K562 (cell line): ENCODE measurements around the gene CTBP2. TPM values are rescaled to one million over a fixed set of nuclear protein-coding genes. Genes with fewer than 3 reads are reported as not detected.
A peak's percentile ranks its signal among the peaks of the same experiment; 100 is the strongest.

Experiments
- ATAC-seq: fragments of 200-7000 bp; cut with Tn5 transposase; 3 replicates; pipeline ENCODE4 v1.9.1; 2020; ENCODE audit warnings: moderate library complexity
- BruUV-seq: library from RNA; stranded (reverse); fragments of 400-500 nt; replicated peaks from 2 replicates; lab custom pipeline; 2021; lab: Mats Ljungman, UMichigan
- CTCF ChIA-PET: fragments of 300-600 bp; formaldehyde crosslinking; extraction: SDS; loops from one replicate; lab custom pipeline; 2021; ENCODE audit warnings: low intra/inter-chr PET ratio; lab: Yijun Ruan, JAX
- POLR2A ChIA-PET: fragments of 300-600, 350-650 bp; sonication (Branson Sonifier 250); formaldehyde crosslinking; extraction: SDS; loops from one replicate; lab custom pipeline; 2021; ENCODE audit warnings: antibody characterized with exemption, inconsistent platforms; lab: Yijun Ruan, JAX
- DNase-seq, 4 experiments: peaks; one replicate each; pipeline versions ENCODE4 v3.0.0 to v3.0.0-alpha.2; 2011 to 2018; ENCODE audit warnings: low spot score in 3 of 4, mixed read lengths in 3 of 4; ENCODE audit errors: extremely low read depth in 1 of 4
- FAIRE-seq: peaks from 2 replicates; lab custom pipeline; 2011; peaks lifted over from hg19 to GRCh38; lab: Jason Lieb, UNC
- H2AFZ ChIP-seq: 2 replicates; pipeline ENCODE4 v1.6.0; 2011; ENCODE audit warnings: low read depth, low read length, control low read depth, inconsistent platforms
- H3K27ac ChIP-seq: fragments of 200-600 bp; 3 replicates; pipeline ENCODE4 v1.8.0; 2011; ENCODE audit warnings: low read depth, mild to moderate bottlenecking, control low read depth, inconsistent platforms, low read length, moderate library complexity, mixed read lengths; ENCODE audit errors: extremely low read depth
- H3K27me3 ChIP-seq, 2 experiments: fragments of 300-600 bp in 1 of 2; 2 replicates in 1 of 2; 3 replicates in 1 of 2; pipeline versions ENCODE4 v1.6.0 to v1.8.0; 2011; ENCODE audit warnings: inconsistent platforms in 2 of 2, low read length in 2 of 2, mild to moderate bottlenecking in 1 of 2, mixed read lengths in 1 of 2, moderate library complexity in 1 of 2; ENCODE audit not compliant: control insufficient read depth in 2 of 2, insufficient read depth in 2 of 2
- H3K36me3 ChIP-seq: fragments of 300-600 bp; 3 replicates; pipeline ENCODE4 v1.8.0; 2011; ENCODE audit warnings: mild to moderate bottlenecking, low read length, inconsistent platforms; ENCODE audit not compliant: control insufficient read depth, insufficient read depth
- H3K4me1 ChIP-seq, 2 experiments: fragments of 200-600 bp in 1 of 2; replicated peaks in 1 of 2; 2 replicates in 1 of 2; 3 replicates in 1 of 2; pipeline versions ENCODE4 v1.5.1 to v1.8.0; 2011; ENCODE audit warnings: inconsistent platforms in 2 of 2, low read length in 2 of 2, mild to moderate bottlenecking in 1 of 2, mixed read lengths in 1 of 2, moderate library complexity in 1 of 2; ENCODE audit not compliant: control insufficient read depth in 2 of 2, insufficient read depth in 2 of 2
- H3K4me2 ChIP-seq: 2 replicates; pipeline ENCODE4 v1.6.1; 2011; ENCODE audit warnings: low read length, control low read depth, inconsistent platforms, mixed read lengths; ENCODE audit not compliant: insufficient read depth
- H3K4me3 ChIP-seq: fragments of 200-600 bp; sonication (generic), shearing (Covaris generic); 2 replicates; pipeline ENCODE4 v1.5.1; 2016; ENCODE audit warnings: control low read depth, inconsistent platforms
- H3K79me2 ChIP-seq: fragments of 200-600 bp; 3 replicates; pipeline ENCODE4 v1.8.0; 2011; ENCODE audit warnings: low read length, inconsistent platforms; ENCODE audit not compliant: control insufficient read depth, insufficient read depth
- H3K9ac ChIP-seq, 2 experiments: 2 replicates each; pipeline versions ENCODE4 v1.6.0 to v1.6.1; 2011; ENCODE audit warnings: low read depth in 2 of 2, low read length in 2 of 2, control low read depth in 1 of 2, inconsistent platforms in 1 of 2, mild to moderate bottlenecking in 1 of 2, mixed read lengths in 1 of 2; ENCODE audit not compliant: insufficient read depth in 1 of 2
- H3K9me1 ChIP-seq: one replicate; pipeline ENCODE4 v1.6.0; 2011; ENCODE audit warnings: inconsistent platforms, mild to moderate bottlenecking, low read length, moderate library complexity; ENCODE audit not compliant: control insufficient read depth, insufficient read depth
- H3K9me3 ChIP-seq: replicated peaks from 2 replicates; pipeline ENCODE4 v1.5.1; 2011; ENCODE audit warnings: low read depth, low read length, inconsistent platforms; ENCODE audit not compliant: control insufficient read depth, insufficient read depth
- H4K20me1 ChIP-seq: replicated peaks from 2 replicates; pipeline ENCODE4 v1.6.1; 2011; ENCODE audit warnings: low read length, inconsistent platforms, mixed read lengths; ENCODE audit not compliant: control insufficient read depth, insufficient read depth
- C11orf30 ChIP-seq: fragments of 450-650 bp; IDR thresholded peaks from 2 replicates; pipeline ENCODE4 v1.6.1; 2016; ENCODE audit warnings: low read depth, mild to moderate bottlenecking
- DNMT1 ChIP-seq: fragments of 450-650 bp; IDR thresholded peaks from 2 replicates; pipeline ENCODE4 v1.6.1; 2016; ENCODE audit warnings: antibody characterized with exemption, mild to moderate bottlenecking
- EZH2 ChIP-seq: IDR thresholded peaks from 2 replicates; pipeline ENCODE4 v1.6.1; 2012; ENCODE audit warnings: low read depth, mild to moderate bottlenecking, inconsistent platforms, low read length, borderline replicate concordance
- ILF3 ChIP-seq: fragments of 450-650 bp; IDR thresholded peaks from 2 replicates; pipeline ENCODE4 v1.6.1; 2018; ENCODE audit warnings: antibody characterized with exemption, mild to moderate bottlenecking, moderate library complexity, borderline replicate concordance
- JUNB ChIP-seq: fragments of 450-650 bp; formaldehyde crosslinking; conservative IDR thresholded peaks from 2 replicates; pipeline ENCODE4 v1.4.0; 2020; ENCODE audit warnings: mild to moderate bottlenecking
- MAFF ChIP-seq: IDR thresholded peaks from 2 replicates; pipeline ENCODE4 v1.6.1; 2012; ENCODE audit warnings: low read length, improper control_type of control experiment
- MAFG ChIP-seq: fragments of 450-650 bp; conservative IDR thresholded peaks from 2 replicates; pipeline ENCODE4 v1.6.1; 2016; ENCODE audit warnings: missing genetic modification characterization, missing compliant biosample characterization
- MAFK ChIP-seq: IDR thresholded peaks from 2 replicates; pipeline ENCODE4 v1.6.1; 2011; ENCODE audit warnings: low read length, improper control_type of control experiment
- PHTF2 ChIP-seq: fragments of 250-450 bp; sonication (Bioruptor Pico); IDR thresholded peaks from 2 replicates; pipeline ENCODE4 v1.5.0; 2021; ENCODE audit warnings: mild to moderate bottlenecking
- ZNF316 ChIP-seq: fragments of 450-650 bp; IDR thresholded peaks from 2 replicates; pipeline ENCODE4 v1.6.1; 2016
- ZNF354B ChIP-seq: fragments of 250-450 bp; sonication (Bioruptor Pico); IDR thresholded peaks from 2 replicates; pipeline ENCODE4 v1.4.0; 2020
- WGBS: fragments of 100-300 bp; shearing (Covaris generic); methylation state at CpG from one replicate; pipeline ENCODE4 v1.1.6; 2016; ENCODE audit warnings: low coverage, mixed read lengths; ENCODE audit not compliant: insufficient coverage; ENCODE audit errors: missing lambda C conversion rate; 5-methylcytosine and 5-hydroxymethylcytosine counted together
- in situ Hi-C: fragments of 300-500 bp; cut with MboI; formaldehyde crosslinking; loops from 4 replicates; pipeline ENCODE4 v1.15.0; 2018; ENCODE audit warnings: inconsistent platforms, mixed read lengths
- intact Hi-C: fragments of 100-400 bp; cut with micrococcal nuclease; formaldehyde crosslinking; loops from 2 replicates; pipeline ENCODE4 v1.14.2; 2022
- polyA plus RNA-seq, 8 experiments: library from polyadenylated mRNA; depleted of rRNA in 4 of 8; stranded (reverse) in 5 of 8; unstranded in 3 of 8; fragments of >200 nt; fragmentation: Nextera tagmentation in 2 of 8; fragmentation: Illumina TruSeq in 1 of 8; extraction: Ambion mirVana in 2 of 8; extraction: Trizol in 1 of 8; gene quantifications; 2 replicates each; pipeline versions ENCODE4 v1.2.1 to v1.2.3, GENCODE V29; 2011 to 2014; ENCODE audit warnings: inconsistent platforms in 1 of 8, missing spikeins in 1 of 8
- total RNA-seq, 7 experiments: library from RNA; depleted of rRNA in 6 of 7; stranded (reverse); fragments of >200 nt in 6 of 7; fragmentation: Illumina TruSeq in 2 of 7; extraction: Trizol in 2 of 7; gene quantifications; 2 replicates each; pipeline versions ENCODE4 v1.2.1 to v1.2.3, GENCODE V29; 2011 to 2021; ENCODE audit warnings: low replicate concordance in 1 of 7
- TF ChIP-seq, protein P1 (sequence below): sonication (generic); formaldehyde crosslinking; IDR thresholded peaks from 2 replicates; pipeline ENCODE4 v1.8.0; 2023; ENCODE audit warnings: mild to moderate bottlenecking, missing genetic modification reagents
- TF ChIP-seq, protein P2 (sequence below): IDR thresholded peaks from 2 replicates; pipeline ENCODE4 v1.6.1; 2011; ENCODE audit warnings: borderline replicate concordance, low read depth, mild to moderate bottlenecking, moderate library complexity, low read length; ENCODE audit not compliant: insufficient read depth, poor library complexity, severe bottlenecking

The CTBP2 gene
- total and polyA plus RNA-seq, 9 of the 15 experiments (the other 6 are each of a cell fraction or from before 2014, with no cell fraction given): 1.3 to 8.8 (median 5.1) TPM

DNA sequence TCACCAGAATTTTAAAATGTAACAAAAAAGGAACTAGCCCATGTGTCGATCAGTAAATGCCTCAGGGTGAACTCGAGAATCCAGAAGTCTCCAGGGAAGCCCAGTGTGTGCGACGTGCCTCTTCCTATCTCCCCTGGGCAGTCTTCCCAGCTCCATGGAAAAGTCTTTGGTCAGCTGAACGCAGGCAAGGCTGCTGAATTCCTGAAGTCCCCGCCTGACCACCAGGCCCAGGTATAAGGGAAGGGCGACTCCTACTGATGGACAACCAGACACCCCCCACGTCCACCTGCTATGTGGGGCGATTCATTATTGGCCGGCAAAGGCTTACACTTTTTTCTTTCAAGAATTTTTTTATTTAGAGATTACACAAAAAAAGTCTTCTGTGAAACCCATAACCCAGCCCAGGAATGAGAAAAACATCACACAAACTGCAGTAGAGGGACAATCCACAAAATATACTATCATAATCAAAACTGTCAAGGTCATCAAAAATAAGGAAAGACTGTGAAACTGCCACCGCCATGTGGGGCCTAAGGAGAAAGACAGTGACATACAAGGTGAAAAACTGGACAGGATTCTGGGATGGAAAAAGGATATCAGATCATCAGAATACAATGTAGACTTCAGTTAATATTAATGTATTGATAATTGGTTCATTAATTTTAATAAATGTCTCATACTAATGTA is 93.5 kb downstream of the CTBP2 start:
- Histone ChIP-seq H3K4me3 (no peak overlapping the region), H3K9me3 (no peaks in the 10 kb centered on the region), H3K36me3 (peaks cover 15% of the 10 kb centered on the region; the same call in 1 of the 3 replicates), H3K27ac (no peak overlapping the region), H3K9me1 (no peaks in the 10 kb centered on the region), H3K9ac (no peak overlapping the region), H2AFZ (no peak overlapping the region), H4K20me1 (peaks cover 17% of the 10 kb centered on the region), H3K27me3 (no peaks in the 10 kb centered on the region), H3K4me1 (no peaks in the 10 kb centered on the region; a peak in 1 of 5 replicates), H3K4me2 (no peak overlapping the region), H3K79me2 (peaks cover 49% of the 10 kb centered on the region)
- no peak for DNase-seq
- FAIRE-seq: no peak
- in situ Hi-C loops (no loop called here), intact Hi-C loops (loop anchor here (5.0 kb wide), 1 partner anchor 90 kb away; no protein-coding TSS in a partner anchor)
- no TSS peak for BruUV-seq
- ChIA-PET CTCF (no interaction called here), POLR2A (interaction anchor here (0.6 kb wide), 1 partner anchor 12 kb away, joined by 3 read pairs; no protein-coding TSS in a partner anchor)
- TF ChIP-seq ILF3 (no peak), C11orf30 (peak; percentile 42; the same call in 1 of the 2 replicates), PHTF2 (CRISPR knock-in tag) (no peak), MAFK (peak; percentile 38; the same call in 1 of the 2 replicates), MAFF (peak; percentile 40; the same call in 1 of the 2 replicates), MAFG (tag) (peak; percentile 41), ZNF316 (peak; percentile 76), EZH2 (no peak), DNMT1 (no peak), JUNB (no peak), ZNF354B (CRISPR knock-in tag) (no peak)
- TF ChIP-seq, protein P1, sequence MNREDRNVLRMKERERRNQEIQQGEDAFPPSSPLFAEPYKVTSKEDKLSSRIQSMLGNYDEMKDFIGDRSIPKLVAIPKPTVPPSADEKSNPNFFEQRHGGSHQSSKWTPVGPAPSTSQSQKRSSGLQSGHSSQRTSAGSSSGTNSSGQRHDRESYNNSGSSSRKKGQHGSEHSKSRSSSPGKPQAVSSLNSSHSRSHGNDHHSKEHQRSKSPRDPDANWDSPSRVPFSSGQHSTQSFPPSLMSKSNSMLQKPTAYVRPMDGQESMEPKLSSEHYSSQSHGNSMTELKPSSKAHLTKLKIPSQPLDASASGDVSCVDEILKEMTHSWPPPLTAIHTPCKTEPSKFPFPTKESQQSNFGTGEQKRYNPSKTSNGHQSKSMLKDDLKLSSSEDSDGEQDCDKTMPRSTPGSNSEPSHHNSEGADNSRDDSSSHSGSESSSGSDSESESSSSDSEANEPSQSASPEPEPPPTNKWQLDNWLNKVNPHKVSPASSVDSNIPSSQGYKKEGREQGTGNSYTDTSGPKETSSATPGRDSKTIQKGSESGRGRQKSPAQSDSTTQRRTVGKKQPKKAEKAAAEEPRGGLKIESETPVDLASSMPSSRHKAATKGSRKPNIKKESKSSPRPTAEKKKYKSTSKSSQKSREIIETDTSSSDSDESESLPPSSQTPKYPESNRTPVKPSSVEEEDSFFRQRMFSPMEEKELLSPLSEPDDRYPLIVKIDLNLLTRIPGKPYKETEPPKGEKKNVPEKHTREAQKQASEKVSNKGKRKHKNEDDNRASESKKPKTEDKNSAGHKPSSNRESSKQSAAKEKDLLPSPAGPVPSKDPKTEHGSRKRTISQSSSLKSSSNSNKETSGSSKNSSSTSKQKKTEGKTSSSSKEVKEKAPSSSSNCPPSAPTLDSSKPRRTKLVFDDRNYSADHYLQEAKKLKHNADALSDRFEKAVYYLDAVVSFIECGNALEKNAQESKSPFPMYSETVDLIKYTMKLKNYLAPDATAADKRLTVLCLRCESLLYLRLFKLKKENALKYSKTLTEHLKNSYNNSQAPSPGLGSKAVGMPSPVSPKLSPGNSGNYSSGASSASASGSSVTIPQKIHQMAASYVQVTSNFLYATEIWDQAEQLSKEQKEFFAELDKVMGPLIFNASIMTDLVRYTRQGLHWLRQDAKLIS (CRISPR knock-in tag): no peak
- TF ChIP-seq, protein P2, sequence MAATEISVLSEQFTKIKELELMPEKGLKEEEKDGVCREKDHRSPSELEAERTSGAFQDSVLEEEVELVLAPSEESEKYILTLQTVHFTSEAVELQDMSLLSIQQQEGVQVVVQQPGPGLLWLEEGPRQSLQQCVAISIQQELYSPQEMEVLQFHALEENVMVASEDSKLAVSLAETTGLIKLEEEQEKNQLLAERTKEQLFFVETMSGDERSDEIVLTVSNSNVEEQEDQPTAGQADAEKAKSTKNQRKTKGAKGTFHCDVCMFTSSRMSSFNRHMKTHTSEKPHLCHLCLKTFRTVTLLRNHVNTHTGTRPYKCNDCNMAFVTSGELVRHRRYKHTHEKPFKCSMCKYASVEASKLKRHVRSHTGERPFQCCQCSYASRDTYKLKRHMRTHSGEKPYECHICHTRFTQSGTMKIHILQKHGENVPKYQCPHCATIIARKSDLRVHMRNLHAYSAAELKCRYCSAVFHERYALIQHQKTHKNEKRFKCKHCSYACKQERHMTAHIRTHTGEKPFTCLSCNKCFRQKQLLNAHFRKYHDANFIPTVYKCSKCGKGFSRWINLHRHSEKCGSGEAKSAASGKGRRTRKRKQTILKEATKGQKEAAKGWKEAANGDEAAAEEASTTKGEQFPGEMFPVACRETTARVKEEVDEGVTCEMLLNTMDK: no peak
- 87% methylated on average over 10 of the region's 11 CpGs for WGBS
- ATAC-seq: no peak
